LNCaP clone FGC (cell line): ENCODE data around the gene CDC42EP5.
"Not testable (repeated sequence)": the region's sequence is repeated elsewhere in the genome, so short reads cannot be mapped to it uniquely, and the experiment has no call there.

Experiments
- DNase-seq: peaks from one replicate; pipeline ENCODE4 v3.0.0-alpha.2; 2011; ENCODE audit warnings: low read depth
- H3K4me3 ChIP-seq: 2 replicates; pipeline ENCODE4 v1.5.1; 2011; ENCODE audit warnings: mild to moderate bottlenecking, low read depth, low read length, control low read depth
- CTCF ChIP-seq: IDR thresholded peaks from 2 replicates; pipeline ENCODE4 v1.5.1; 2012; ENCODE audit warnings: mild to moderate bottlenecking; ENCODE audit not compliant: control insufficient read depth, insufficient read depth; ENCODE audit errors: extremely low read depth

CDC42EP5 gene

GRCh38 chr19:54473071-54473891 is at the start of gene CDC42EP5:
Gene CDC42EP5, minus strand, starts transcription at chr19:54473296. Its CDS starts 7,749 bp downstream, at chr19:54465547.
- H3K4me3 ChIP-seq, result no peak within 1 kb of the TSS
- DNase-seq, result no peak
- no peak for TF ChIP-seq CTCF

GRCh38 chr19:54521860-54522513 is 48.9 kb upstream of the CDC42EP5 start:
- H3K4me3 ChIP-seq, result no peak overlapping the region
- no peak for TF ChIP-seq CTCF

GRCh38 chr19:54521022-54521859 is 48.1 kb upstream of the CDC42EP5 start:
- no peak for DNase-seq
- no peak overlapping the region for H3K4me3 ChIP-seq

More at GRCh38 chr19:54521860-54522513, 48.9 kb upstream of the CDC42EP5 start:
- no peak for DNase-seq

GRCh38 chr19:54518844-54519243 is 45.7 kb upstream of the CDC42EP5 start:
- H3K4me3 ChIP-seq, result no peak overlapping the region
- TF ChIP-seq CTCF, result no peak
- no peak for DNase-seq

More at GRCh38 chr19:54521022-54521859, 48.1 kb upstream of the CDC42EP5 start:
- TF ChIP-seq CTCF, result no peak

- peak; percentile 38 for DNase-seq
- no peak overlapping the region for H3K4me3 ChIP-seq
- TF ChIP-seq CTCF, result no peak
Observed at GRCh38 chr19:54517483-54517882, 44.4 kb upstream of the CDC42EP5 start.

- H3K4me3 ChIP-seq, result no peak overlapping the region
- DNase-seq, result no peak
- no peak for TF ChIP-seq CTCF
Observed at GRCh38 chr19:54515156-54515555, 42.1 kb upstream of the CDC42EP5 start.

- not testable (repeated sequence) for H3K4me3 ChIP-seq, DNase-seq
Observed at GRCh38 chr19:54509200-54509940, 36.3 kb upstream of the CDC42EP5 start.

GRCh38 chr19:54508487-54508886 is 35.4 kb upstream of the CDC42EP5 start:
- DNase-seq, H3K4me3 ChIP-seq: not testable (repeated sequence)
